CD14-positive monocyte (primary cell): ENCODE results near the gene CLDND1. TPM values are rescaled to one million over a fixed set of nuclear protein-coding genes. Genes with fewer than 3 reads are reported as not detected.
A peak's percentile ranks its signal among the peaks of the same experiment; 100 is the strongest.

ENCODE experiments used
- DNase-seq, 3 donors: peaks; one replicate each; pipeline ENCODE4 v3.0.0-alpha.2; 2011 to 2022
- H2AFZ ChIP-seq: 2 replicates; pipeline ENCODE4 v1.6.0; 2012; ENCODE audit warnings: mild to moderate bottlenecking, low read depth, low read length, inconsistent platforms; ENCODE audit not compliant: insufficient read depth, poor library complexity, severe bottlenecking
- H3K27ac ChIP-seq, 2 donors: 1 replicate in 1 of 2; 2 replicates in 1 of 2; pipeline ENCODE4 v1.5.1; 2012 to 2013; ENCODE audit warnings: low read length in 2 of 2, control low read depth in 1 of 2, inconsistent platforms in 1 of 2, low read depth in 1 of 2, mild to moderate bottlenecking in 1 of 2
- H3K27me3 ChIP-seq, 2 donors: one replicate each; pipeline versions ENCODE4 v1.6.0 to v1.6.1; 2011 to 2013; ENCODE audit warnings: low read length in 2 of 2; ENCODE audit not compliant: control insufficient read depth in 2 of 2, insufficient read depth in 2 of 2
- H3K36me3 ChIP-seq, 2 donors: replicated peaks in 1 of 2; 1 replicate in 1 of 2; 2 replicates in 1 of 2; pipeline versions ENCODE4 v1.5.1 to v1.6.1; 2012 to 2013; ENCODE audit warnings: low read length in 2 of 2, control low read depth in 1 of 2, inconsistent platforms in 1 of 2, mild to moderate bottlenecking in 1 of 2; ENCODE audit not compliant: insufficient read depth in 2 of 2, control insufficient read depth in 1 of 2
- H3K4me1 ChIP-seq, 2 donors: 1 replicate in 1 of 2; 2 replicates in 1 of 2; pipeline versions ENCODE4 v1.5.1 to v1.6.1; 2012 to 2013; ENCODE audit warnings: low read length in 2 of 2, control low read depth in 1 of 2, inconsistent platforms in 1 of 2, mild to moderate bottlenecking in 1 of 2, moderate library complexity in 1 of 2; ENCODE audit not compliant: insufficient read depth in 2 of 2, control insufficient read depth in 1 of 2
- H3K4me2 ChIP-seq: replicated peaks from 2 replicates; pipeline ENCODE3; 2012; ENCODE audit warnings: low read length, moderate library complexity, mild to moderate bottlenecking; ENCODE audit not compliant: poor library complexity, severe bottlenecking; ENCODE audit errors: extremely low read depth
- H3K4me3 ChIP-seq, 3 experiments: fragments of 200-600 bp in 1 of 3; sonication (generic) in 1 of 3; replicated peaks in 1 of 3; 1 replicate in 2 of 3; 2 replicates in 1 of 3; pipeline ENCODE4 v1.5.1; 2011 to 2013; ENCODE audit warnings: low read length in 3 of 3, mild to moderate bottlenecking in 3 of 3, control low read depth in 2 of 3, low read depth in 2 of 3, inconsistent platforms in 1 of 3, moderate library complexity in 1 of 3
- H3K79me2 ChIP-seq: 2 replicates; pipeline ENCODE4 v1.6.0; 2012; ENCODE audit warnings: mild to moderate bottlenecking, control low read depth, inconsistent platforms, low read length, moderate library complexity; ENCODE audit not compliant: insufficient read depth
- H3K9ac ChIP-seq: 2 replicates; pipeline ENCODE4 v1.6.0; 2017; ENCODE audit warnings: low read length, mild to moderate bottlenecking; ENCODE audit not compliant: insufficient read depth, poor library complexity, severe bottlenecking
- H3K9me3 ChIP-seq, 2 donors: replicated peaks in 1 of 2; 1 replicate in 1 of 2; 2 replicates in 1 of 2; pipeline versions ENCODE4 v1.5.1 to v1.6.1; 2012 to 2013; ENCODE audit warnings: low read length in 2 of 2, control low read depth in 1 of 2; ENCODE audit not compliant: control insufficient read depth in 1 of 2, insufficient read depth in 1 of 2
- H4K20me1 ChIP-seq: 2 replicates; pipeline ENCODE4 v1.6.0; 2012; ENCODE audit warnings: mild to moderate bottlenecking, low read length, control low read depth, moderate library complexity; ENCODE audit not compliant: insufficient read depth
- H3K27ac Mint-ChIP-seq, 7 donors: one replicate each; pipeline ENCODE4 v1.8.0; 2020; ENCODE audit warnings: mild to moderate bottlenecking in 7 of 7, mixed read lengths in 7 of 7, moderate library complexity in 6 of 7, inconsistent platforms in 2 of 7
- H3K27me3 Mint-ChIP-seq, 3 donors: one replicate each; pipeline ENCODE4 v1.8.0; 2021 to 2022; ENCODE audit warnings: low read depth in 3 of 3, mild to moderate bottlenecking in 3 of 3, mixed read lengths in 3 of 3, moderate library complexity in 3 of 3, inconsistent platforms in 1 of 3
- H3K36me3 Mint-ChIP-seq, 2 donors: one replicate each; pipeline ENCODE4 v1.8.0; 2020; ENCODE audit warnings: mixed read lengths in 2 of 2, inconsistent platforms in 1 of 2, mild to moderate bottlenecking in 1 of 2
- H3K4me1 Mint-ChIP-seq: one replicate; pipeline ENCODE4 v1.8.0; 2020; ENCODE audit warnings: mild to moderate bottlenecking, mixed read lengths
- H3K4me3 Mint-ChIP-seq, 2 donors: one replicate each; pipeline ENCODE4 v1.8.0; 2020; ENCODE audit warnings: mild to moderate bottlenecking in 2 of 2, mixed read lengths in 2 of 2, moderate library complexity in 1 of 2
- H3K9me3 Mint-ChIP-seq, 7 donors: one replicate each; pipeline ENCODE4 v1.8.0; 2020 to 2022; ENCODE audit warnings: mixed read lengths in 7 of 7, mild to moderate bottlenecking in 6 of 7, moderate library complexity in 6 of 7, inconsistent platforms in 2 of 7
- WGBS: methylation state at CpG from one replicate; pipeline ENCODE4 v1.1.5; 2013; ENCODE audit warnings: missing lambda C conversion rate; ENCODE audit not compliant: insufficient coverage; 5-methylcytosine and 5-hydroxymethylcytosine counted together
- intact Hi-C, 2 donors: fragments of 100-400 bp; cut with micrococcal nuclease; formaldehyde crosslinking; loops; one replicate each; pipeline versions ENCODE4 v1.15.0 to v1.15.1; 2023
- polyA plus RNA-seq, 3 donors: library from polyadenylated mRNA; depleted of rRNA in 1 of 3; unstranded in 2 of 3; stranded (reverse) in 1 of 3; fragments of 300-500 nt in 2 of 3; fragments of >200 nt in 1 of 3; fragmentation: Illumina TruSeq in 2 of 3; gene quantifications; 1 replicate in 2 of 3; 2 replicates in 1 of 3; pipeline ENCODE4 v1.2.3, GENCODE V29; 2012 to 2021
- TF ChIP-seq, protein P1 (sequence below): fragments of 200-600 bp; IDR thresholded peaks from one replicate; pipeline ENCODE4 v1.8.0; 2022; ENCODE audit warnings: antibody characterized with exemption, mild to moderate bottlenecking

CLDND1 gene
- polyA plus RNA-seq, 3 donors: 65.3 to 91.8 (median 76.0) TPM

GRCh38 chr3:98558100-98558827 is 35.6 kb upstream of the CLDND1 start:
- no peak overlapping the region for H3K4me3 Mint-ChIP-seq
- Histone ChIP-seq H3K36me3 (no peaks in the 10 kb centered on the region), H3K27me3 (no peaks in the 10 kb centered on the region), H3K4me1 (peaks cover 37 to 46% of the 10 kb centered on the region in 2 donors), H3K4me2 (no peak overlapping the region), H3K9ac (no peak overlapping the region), H3K4me3 (no peak overlapping the region), H4K20me1 (no peaks in the 10 kb centered on the region), H3K79me2 (no peaks in the 10 kb centered on the region), H2AFZ (no peak overlapping the region), H3K9me3 (no peaks in the 10 kb centered on the region), H3K27ac (no peak overlapping the region)
- peaks cover 0 to 3% (median 0%) of the 10 kb centered on the region in 3 donors for H3K27me3 Mint-ChIP-seq
- H3K4me1 Mint-ChIP-seq: peaks cover 52% of the 10 kb centered on the region
- H3K27ac Mint-ChIP-seq: no peak overlapping the region
- TF ChIP-seq, protein P1, sequence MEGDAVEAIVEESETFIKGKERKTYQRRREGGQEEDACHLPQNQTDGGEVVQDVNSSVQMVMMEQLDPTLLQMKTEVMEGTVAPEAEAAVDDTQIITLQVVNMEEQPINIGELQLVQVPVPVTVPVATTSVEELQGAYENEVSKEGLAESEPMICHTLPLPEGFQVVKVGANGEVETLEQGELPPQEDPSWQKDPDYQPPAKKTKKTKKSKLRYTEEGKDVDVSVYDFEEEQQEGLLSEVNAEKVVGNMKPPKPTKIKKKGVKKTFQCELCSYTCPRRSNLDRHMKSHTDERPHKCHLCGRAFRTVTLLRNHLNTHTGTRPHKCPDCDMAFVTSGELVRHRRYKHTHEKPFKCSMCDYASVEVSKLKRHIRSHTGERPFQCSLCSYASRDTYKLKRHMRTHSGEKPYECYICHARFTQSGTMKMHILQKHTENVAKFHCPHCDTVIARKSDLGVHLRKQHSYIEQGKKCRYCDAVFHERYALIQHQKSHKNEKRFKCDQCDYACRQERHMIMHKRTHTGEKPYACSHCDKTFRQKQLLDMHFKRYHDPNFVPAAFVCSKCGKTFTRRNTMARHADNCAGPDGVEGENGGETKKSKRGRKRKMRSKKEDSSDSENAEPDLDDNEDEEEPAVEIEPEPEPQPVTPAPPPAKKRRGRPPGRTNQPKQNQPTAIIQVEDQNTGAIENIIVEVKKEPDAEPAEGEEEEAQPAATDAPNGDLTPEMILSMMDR: no peak
- 86% methylated on average over 2 of the region's 6 CpGs for WGBS
- no peak for DNase-seq
- no peaks in the 10 kb centered on the region for H3K9me3 Mint-ChIP-seq
- H3K36me3 Mint-ChIP-seq: no peaks in the 10 kb centered on the region
- intact Hi-C loops: no loop called here

GRCh38 chr3:98557324-98558010 is 34.8 kb upstream of the CLDND1 start:
- no peaks in the 10 kb centered on the region for H4K20me1 ChIP-seq
- peaks cover 35 to 42% of the 10 kb centered on the region in 2 donors for H3K4me1 ChIP-seq
- H3K9me3 ChIP-seq: no peaks in the 10 kb centered on the region
- Mint-ChIP-seq H3K27me3 (peaks cover 0 to 3% (median 0%) of the 10 kb centered on the region in 3 donors), H3K36me3 (no peaks in the 10 kb centered on the region), H3K4me3 (no peak overlapping the region), H3K4me1 (peaks cover 51% of the 10 kb centered on the region), H3K9me3 (no peaks in the 10 kb centered on the region), H3K27ac (no peak overlapping the region)
- H3K27me3 ChIP-seq: no peaks in the 10 kb centered on the region
- no peak overlapping the region for H3K4me2 ChIP-seq
- H3K27ac ChIP-seq: no peak overlapping the region
- intact Hi-C loops: no loop called here
- WGBS: no CpG with 5 or more reads among the region's 4 CpGs
- no peak overlapping the region for H3K4me3 ChIP-seq
- TF ChIP-seq, protein P1: no peak
- no peak overlapping the region for H2AFZ ChIP-seq
- no peak overlapping the region for H3K9ac ChIP-seq
- no peaks in the 10 kb centered on the region for H3K36me3 ChIP-seq
- H3K79me2 ChIP-seq: no peaks in the 10 kb centered on the region
- peak in 1 of 3 donors; percentile 28 for DNase-seq
